ENCODE data around the gene SLC25A13.

Gene SLC25A13

GRCh38 chr7:96284240-96284639 lies 37.7 kb downstream of the SLC25A13 start:
- Histone ChIP-seq H3K9me3 (ENCODE audit: control insufficient read depth in 2 of 2, low read length in 2 of 2) (no peaks in the 10 kb centered on the region), H3K4me3 (ENCODE audit: low read length in 2 of 2) (no peak overlapping the region), H3K36me3 (ENCODE audit: control insufficient read depth in 2 of 2, insufficient read depth in 2 of 2, low read length in 2 of 2) (no peaks in the 10 kb centered on the region), H3K27me3 (ENCODE audit: control insufficient read depth in 2 of 2, insufficient read depth in 2 of 2, low read length in 2 of 2) (no peaks in the 10 kb centered on the region), H3K4me1 (ENCODE audit: control insufficient read depth in 2 of 2, insufficient read depth in 2 of 2, low read length in 2 of 2) (no peaks in the 10 kb centered on the region), H3K9ac (ENCODE audit: low read depth in 1 of 2, low read length in 2 of 2) (no peak overlapping the region), H3K27ac (ENCODE audit: low read depth in 2 of 2, low read length in 2 of 2) (no peak overlapping the region)

DNA sequence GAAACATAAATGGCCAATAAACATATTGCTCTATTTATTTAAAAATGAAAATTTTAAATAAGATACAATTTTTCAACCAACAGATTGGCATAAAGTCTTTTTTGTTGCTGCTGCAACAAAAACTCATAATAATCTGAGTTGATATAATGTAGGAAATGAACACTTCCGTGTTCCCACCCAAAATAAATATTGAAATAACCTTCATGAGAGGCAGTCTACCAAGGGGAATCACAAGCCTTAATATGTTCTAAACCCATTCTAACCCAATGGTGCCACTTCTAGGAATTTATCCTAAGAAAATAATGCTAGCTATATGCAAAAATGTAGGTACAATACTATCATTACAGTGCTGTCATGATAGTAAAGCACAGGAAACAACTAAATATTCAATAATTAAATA lies 39.1 kb downstream of the SLC25A13 start:
- Histone ChIP-seq H3K27me3 (ENCODE audit: control insufficient read depth in 2 of 2, insufficient read depth in 2 of 2, low read length in 2 of 2) (no peaks in the 10 kb centered on the region), H3K9me3 (ENCODE audit: control insufficient read depth in 2 of 2, low read length in 2 of 2) (no peaks in the 10 kb centered on the region), H3K27ac (ENCODE audit: low read depth in 2 of 2, low read length in 2 of 2) (no peak overlapping the region), H3K36me3 (ENCODE audit: control insufficient read depth in 2 of 2, insufficient read depth in 2 of 2, low read length in 2 of 2) (peaks cover 0 to under 1% of the 10 kb centered on the region in 2 donors), H3K4me3 (ENCODE audit: low read length in 2 of 2) (no peak overlapping the region), H3K4me1 (ENCODE audit: control insufficient read depth in 2 of 2, insufficient read depth in 2 of 2, low read length in 2 of 2) (no peaks in the 10 kb centered on the region), H3K9ac (ENCODE audit: low read depth in 1 of 2, low read length in 2 of 2) (no peak overlapping the region)

DNA sequence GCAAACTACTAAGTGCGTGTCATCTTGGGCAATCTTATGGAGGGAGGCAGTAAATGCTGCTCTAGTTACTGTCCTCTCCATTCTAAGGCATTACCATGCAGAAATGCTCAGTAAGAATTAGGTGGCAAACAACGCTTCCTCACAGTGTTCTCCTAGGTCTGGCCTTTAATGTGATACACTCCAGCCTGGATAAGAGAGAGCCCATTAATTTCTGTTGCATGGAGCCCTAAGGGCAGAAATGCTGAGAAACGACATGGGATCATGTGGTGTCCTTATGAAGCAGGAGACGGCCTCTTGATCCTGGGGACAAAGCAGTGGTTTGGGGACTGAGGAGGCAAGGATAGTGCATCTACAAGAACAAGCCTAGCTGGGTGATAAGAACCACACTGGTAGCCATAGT lies 44.0 kb downstream of the SLC25A13 start:
- Histone ChIP-seq H3K9ac (ENCODE audit: low read depth in 1 of 2, low read length in 2 of 2) (no peak overlapping the region), H3K27ac (ENCODE audit: low read depth in 2 of 2, low read length in 2 of 2) (no peak overlapping the region), H3K4me3 (ENCODE audit: low read length in 2 of 2) (no peak overlapping the region), H3K36me3 (ENCODE audit: control insufficient read depth in 2 of 2, insufficient read depth in 2 of 2, low read length in 2 of 2) (peaks cover 6 to 7% of the 10 kb centered on the region in 2 donors), H3K9me3 (ENCODE audit: control insufficient read depth in 2 of 2, low read length in 2 of 2) (no peaks in the 10 kb centered on the region), H3K4me1 (ENCODE audit: control insufficient read depth in 2 of 2, insufficient read depth in 2 of 2, low read length in 2 of 2) (no peaks in the 10 kb centered on the region), H3K27me3 (ENCODE audit: control insufficient read depth in 2 of 2, insufficient read depth in 2 of 2, low read length in 2 of 2) (no peaks in the 10 kb centered on the region)

- Histone ChIP-seq H3K9me3 (ENCODE audit: control insufficient read depth in 2 of 2, low read length in 2 of 2) (no peaks in the 10 kb centered on the region), H3K4me1 (ENCODE audit: control insufficient read depth in 2 of 2, insufficient read depth in 2 of 2, low read length in 2 of 2) (no peaks in the 10 kb centered on the region), H3K27ac (ENCODE audit: low read depth in 2 of 2, low read length in 2 of 2) (no peak overlapping the region), H3K4me3 (ENCODE audit: low read length in 2 of 2) (no peak overlapping the region), H3K27me3 (ENCODE audit: control insufficient read depth in 2 of 2, insufficient read depth in 2 of 2, low read length in 2 of 2) (no peaks in the 10 kb centered on the region), H3K36me3 (ENCODE audit: control insufficient read depth in 2 of 2, insufficient read depth in 2 of 2, low read length in 2 of 2) (peaks cover 6 to 7% of the 10 kb centered on the region in 2 donors), H3K9ac (ENCODE audit: low read depth in 1 of 2, low read length in 2 of 2) (no peak overlapping the region)
These were observed 45.9 kb downstream of the SLC25A13 start for GRCh38 chr7:96276019-96276418.

DNA sequence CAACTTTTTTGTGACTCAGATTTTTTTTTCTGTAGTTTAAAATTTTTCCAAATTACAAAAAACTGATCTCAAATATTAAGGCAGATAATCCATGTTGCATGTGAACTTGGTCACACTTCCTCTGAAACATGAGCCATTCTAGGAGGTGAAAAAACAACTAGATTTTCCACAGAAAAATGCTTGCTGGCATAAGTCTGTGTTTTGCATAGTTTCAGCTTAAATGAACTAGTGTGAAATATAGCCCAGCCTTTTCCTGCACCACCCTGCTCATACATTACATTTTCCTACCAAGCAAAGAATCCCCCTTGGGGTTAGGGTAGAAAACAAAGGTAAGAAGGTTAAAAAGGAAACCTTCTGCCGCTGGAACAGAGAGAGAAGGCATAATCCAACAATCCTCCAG lies 48.2 kb downstream of the SLC25A13 start:
- H3K9me3 ChIP-seq (ENCODE audit: control insufficient read depth in 2 of 2, low read length in 2 of 2) = no peaks in the 10 kb centered on the region
- H3K9ac ChIP-seq (ENCODE audit: low read depth in 1 of 2, low read length in 2 of 2) = no peak overlapping the region
- H3K27ac ChIP-seq (ENCODE audit: low read depth in 2 of 2, low read length in 2 of 2) = no peak overlapping the region
- H3K27me3 ChIP-seq (ENCODE audit: control insufficient read depth in 2 of 2, insufficient read depth in 2 of 2, low read length in 2 of 2) = no peaks in the 10 kb centered on the region
- no peak overlapping the region for H3K4me3 ChIP-seq (ENCODE audit: low read length in 2 of 2)
- peaks cover 6 to 11% of the 10 kb centered on the region in 2 donors for H3K36me3 ChIP-seq (ENCODE audit: control insufficient read depth in 2 of 2, insufficient read depth in 2 of 2, low read length in 2 of 2)
- no peaks in the 10 kb centered on the region for H3K4me1 ChIP-seq (ENCODE audit: control insufficient read depth in 2 of 2, insufficient read depth in 2 of 2, low read length in 2 of 2)

- Histone ChIP-seq H3K36me3 (ENCODE audit: control insufficient read depth in 2 of 2, insufficient read depth in 2 of 2, low read length in 2 of 2) (peaks cover 7 to 9% of the 10 kb centered on the region in 2 donors), H3K27me3 (ENCODE audit: control insufficient read depth in 2 of 2, insufficient read depth in 2 of 2, low read length in 2 of 2) (no peaks in the 10 kb centered on the region), H3K9me3 (ENCODE audit: control insufficient read depth in 2 of 2, low read length in 2 of 2) (no peaks in the 10 kb centered on the region), H3K9ac (ENCODE audit: low read depth in 1 of 2, low read length in 2 of 2) (no peak overlapping the region), H3K4me3 (ENCODE audit: low read length in 2 of 2) (no peak overlapping the region), H3K27ac (ENCODE audit: low read depth in 2 of 2, low read length in 2 of 2) (no peak overlapping the region), H3K4me1 (ENCODE audit: control insufficient read depth in 2 of 2, insufficient read depth in 2 of 2, low read length in 2 of 2) (no peaks in the 10 kb centered on the region)
These were observed 52.5 kb downstream of the SLC25A13 start for GRCh38 chr7:96269246-96269994.

DNA sequence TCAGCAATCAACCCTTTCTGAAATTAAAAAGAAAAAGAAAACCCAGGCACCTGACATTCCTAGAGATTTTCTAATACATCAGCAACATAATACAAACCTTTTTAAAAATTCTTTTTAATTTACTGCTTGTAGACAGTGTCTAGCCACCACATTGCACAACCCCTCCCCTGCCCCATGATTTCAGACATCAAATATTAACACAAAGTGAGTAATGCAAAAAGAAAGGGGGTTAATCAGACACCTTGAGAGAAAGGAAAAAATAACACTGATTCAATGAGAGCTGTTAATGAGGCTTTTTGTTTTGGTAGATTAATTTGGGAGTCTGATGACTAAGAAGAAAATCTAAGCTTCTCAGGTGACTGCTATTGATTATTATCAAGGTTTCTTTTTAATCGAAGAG lies 55.3 kb downstream of the SLC25A13 start:
- no peaks in the 10 kb centered on the region for H3K27me3 ChIP-seq (ENCODE audit: control insufficient read depth in 2 of 2, insufficient read depth in 2 of 2, low read length in 2 of 2)

GRCh38 chr7:96266015-96266414 lies 55.9 kb downstream of the SLC25A13 start:
- Histone ChIP-seq H3K9ac (ENCODE audit: low read depth in 1 of 2, low read length in 2 of 2) (no peak overlapping the region), H3K27ac (ENCODE audit: low read depth in 2 of 2, low read length in 2 of 2) (no peak overlapping the region), H3K36me3 (ENCODE audit: control insufficient read depth in 2 of 2, insufficient read depth in 2 of 2, low read length in 2 of 2) (peaks cover 3 to 9% of the 10 kb centered on the region in 2 donors), H3K4me3 (ENCODE audit: low read length in 2 of 2) (no peak overlapping the region), H3K27me3 (ENCODE audit: control insufficient read depth in 2 of 2, insufficient read depth in 2 of 2, low read length in 2 of 2) (no peaks in the 10 kb centered on the region), H3K4me1 (ENCODE audit: control insufficient read depth in 2 of 2, insufficient read depth in 2 of 2, low read length in 2 of 2) (no peaks in the 10 kb centered on the region), H3K9me3 (ENCODE audit: control insufficient read depth in 2 of 2, low read length in 2 of 2) (no peaks in the 10 kb centered on the region)

More for the DNA sequence above, 55.3 kb downstream of the SLC25A13 start:
- Histone ChIP-seq H3K4me1 (ENCODE audit: control insufficient read depth in 2 of 2, insufficient read depth in 2 of 2, low read length in 2 of 2) (no peaks in the 10 kb centered on the region), H3K36me3 (ENCODE audit: control insufficient read depth in 2 of 2, insufficient read depth in 2 of 2, low read length in 2 of 2) (peaks cover 3 to 9% of the 10 kb centered on the region in 2 donors), H3K27ac (ENCODE audit: low read depth in 2 of 2, low read length in 2 of 2) (no peak overlapping the region), H3K9ac (ENCODE audit: low read depth in 1 of 2, low read length in 2 of 2) (no peak overlapping the region), H3K4me3 (ENCODE audit: low read length in 2 of 2) (no peak overlapping the region), H3K9me3 (ENCODE audit: control insufficient read depth in 2 of 2, low read length in 2 of 2) (no peaks in the 10 kb centered on the region)

DNA sequence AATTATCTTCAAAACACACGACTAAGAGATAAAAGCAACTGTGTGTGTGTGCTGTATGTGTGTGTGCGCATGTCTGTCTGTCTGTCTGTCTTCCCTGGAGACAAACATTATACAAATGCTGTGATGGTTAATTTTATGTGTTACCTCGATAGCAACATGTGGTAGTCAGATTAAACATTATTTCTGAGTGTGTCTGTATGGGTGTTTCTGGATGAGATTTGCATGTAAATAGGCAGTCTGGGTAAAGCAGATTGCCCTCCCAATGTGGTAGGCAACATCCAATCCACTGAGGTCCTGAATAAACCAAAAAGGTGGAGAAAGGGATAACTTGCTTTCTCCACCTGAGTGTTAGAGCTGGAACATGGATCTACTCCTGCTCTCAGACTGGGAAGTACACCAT lies 67.9 kb downstream of the SLC25A13 start:
- H3K9me3 ChIP-seq (ENCODE audit: control insufficient read depth in 2 of 2, low read length in 2 of 2) = no peaks in the 10 kb centered on the region
- no peak overlapping the region for H3K9ac ChIP-seq (ENCODE audit: low read depth in 1 of 2, low read length in 2 of 2)
- H3K4me3 ChIP-seq (ENCODE audit: low read length in 2 of 2) = no peak overlapping the region
- H3K27me3 ChIP-seq (ENCODE audit: control insufficient read depth in 2 of 2, insufficient read depth in 2 of 2, low read length in 2 of 2) = no peaks in the 10 kb centered on the region
- H3K4me1 ChIP-seq (ENCODE audit: control insufficient read depth in 2 of 2, insufficient read depth in 2 of 2, low read length in 2 of 2) = no peaks in the 10 kb centered on the region
- no peak overlapping the region for H3K27ac ChIP-seq (ENCODE audit: low read depth in 2 of 2, low read length in 2 of 2)
- peaks cover 0 to 2% of the 10 kb centered on the region in 2 donors for H3K36me3 ChIP-seq (ENCODE audit: control insufficient read depth in 2 of 2, insufficient read depth in 2 of 2, low read length in 2 of 2)

DNA sequence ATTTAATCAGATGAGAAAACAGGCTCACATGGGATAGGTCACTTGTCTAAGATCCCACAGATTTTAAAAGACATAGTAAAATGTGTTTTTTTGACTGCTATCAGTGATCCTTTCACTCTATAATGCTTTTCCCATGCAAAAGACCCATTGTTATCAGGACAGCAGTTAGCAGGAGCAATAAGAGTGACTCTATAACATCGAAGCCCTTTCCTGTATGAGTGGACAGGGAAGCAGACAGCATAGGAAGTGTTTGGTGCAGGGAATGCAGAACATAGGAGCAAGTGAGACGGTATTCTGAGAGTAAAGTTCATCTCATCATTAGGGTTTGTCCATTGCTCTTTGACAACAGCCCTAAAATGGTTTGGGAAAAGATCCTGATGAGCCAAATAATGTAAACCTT lies 68.5 kb downstream of the SLC25A13 start:
- Histone ChIP-seq H3K4me1 (ENCODE audit: control insufficient read depth in 2 of 2, insufficient read depth in 2 of 2, low read length in 2 of 2) (no peaks in the 10 kb centered on the region), H3K9ac (ENCODE audit: low read depth in 1 of 2, low read length in 2 of 2) (no peak overlapping the region), H3K4me3 (ENCODE audit: low read length in 2 of 2) (no peak overlapping the region), H3K36me3 (ENCODE audit: control insufficient read depth in 2 of 2, insufficient read depth in 2 of 2, low read length in 2 of 2) (peaks cover 0 to 2% of the 10 kb centered on the region in 2 donors), H3K27me3 (ENCODE audit: control insufficient read depth in 2 of 2, insufficient read depth in 2 of 2, low read length in 2 of 2) (no peaks in the 10 kb centered on the region), H3K27ac (ENCODE audit: low read depth in 2 of 2, low read length in 2 of 2) (no peak overlapping the region), H3K9me3 (ENCODE audit: control insufficient read depth in 2 of 2, low read length in 2 of 2) (no peaks in the 10 kb centered on the region)
